Ecto neural progenitor cell (in vitro differentiated cells): ENCODE measurements around the gene HEATR9.

Experiments
- DNase-seq: peaks from one replicate; pipeline ENCODE4 v3.0.0-alpha.2; 2018; ENCODE audit warnings: low spot score

The HEATR9 gene

DNA sequence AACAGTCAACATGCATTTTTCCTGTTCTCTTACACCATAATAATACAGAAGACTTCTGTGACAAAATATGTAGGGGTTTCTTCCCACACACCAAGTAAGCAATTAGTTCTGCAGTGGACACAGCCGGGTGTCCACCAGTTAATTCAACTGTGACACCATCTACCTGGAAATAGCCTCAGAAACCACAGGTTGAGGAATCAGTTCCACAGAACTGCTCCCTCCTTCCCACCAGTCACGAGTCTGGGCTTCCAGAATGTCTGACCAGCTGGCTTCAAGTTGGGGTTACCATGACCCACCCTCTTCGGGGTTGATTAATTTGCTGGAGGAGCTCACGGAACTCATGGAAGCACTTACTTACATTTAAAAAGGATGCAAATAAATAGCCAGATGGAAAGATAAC, 25.1 kb upstream of the HEATR9 start:
- DNase-seq: no peak

DNA sequence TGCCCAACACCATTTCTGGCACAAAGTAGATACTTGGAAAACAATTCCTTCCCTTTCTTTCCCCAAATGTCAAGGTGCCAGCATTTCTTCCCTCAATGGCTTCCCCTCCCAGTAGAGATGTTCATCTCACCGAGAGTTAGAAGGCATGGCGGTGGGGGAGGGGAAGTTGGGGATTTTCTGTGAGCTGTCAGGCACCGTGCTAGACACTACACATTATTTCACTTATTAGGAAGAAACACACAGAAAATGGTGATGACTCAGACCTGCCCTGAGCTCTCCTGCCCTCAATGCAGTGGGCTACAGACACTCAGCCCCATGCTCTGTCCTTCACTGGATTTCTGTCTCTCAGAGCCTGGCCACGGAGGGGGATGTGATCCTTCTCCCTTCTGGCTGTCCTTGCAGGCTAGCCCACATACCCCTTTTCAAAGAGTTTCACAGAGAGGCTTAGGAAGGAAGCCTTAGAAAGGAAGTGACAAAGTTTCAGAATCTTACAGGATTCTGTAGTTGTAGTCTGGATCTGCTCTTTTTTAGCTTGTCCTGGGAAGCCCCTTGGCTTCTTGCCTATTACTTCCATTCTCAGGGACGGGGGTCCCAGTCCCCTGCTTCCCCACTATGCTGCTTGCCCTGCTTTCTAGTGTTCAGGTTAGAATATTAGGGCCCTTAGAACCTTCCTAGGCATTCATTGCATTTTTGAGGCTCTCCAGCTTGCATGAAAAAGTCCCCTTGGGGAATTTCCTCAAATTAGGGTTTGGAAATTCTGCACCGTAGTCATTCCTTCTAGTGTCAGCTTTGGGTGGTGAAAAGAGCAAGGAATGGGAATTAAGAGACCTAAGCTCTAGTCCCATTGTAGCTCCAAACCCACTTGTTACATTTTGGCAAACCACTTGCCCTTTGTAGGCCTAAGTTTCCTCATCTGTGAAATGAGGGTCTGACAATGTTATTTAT, 23.7 kb upstream of the HEATR9 start:
- no peak for DNase-seq

DNA sequence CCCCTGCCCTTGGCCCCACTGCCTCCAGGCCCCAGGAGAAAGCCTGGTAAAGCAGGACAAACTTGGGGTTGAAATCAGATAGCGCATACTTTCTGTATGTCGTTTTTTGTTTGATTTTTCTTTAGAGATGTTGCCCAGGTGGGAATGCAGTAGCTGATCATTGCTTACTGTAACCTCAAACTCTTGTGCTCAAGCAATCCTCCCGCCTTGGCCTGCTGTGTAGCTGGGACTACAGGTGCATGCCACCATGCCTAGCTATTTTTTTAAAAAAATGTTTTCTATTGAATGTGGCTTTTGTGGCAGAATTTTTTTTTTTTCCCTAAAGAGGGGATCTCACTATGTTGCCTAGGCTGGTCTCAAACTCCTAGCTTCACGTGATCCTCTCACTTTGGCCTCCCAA, 22.6 kb upstream of the HEATR9 start:
- DNase-seq: no peak

DNA sequence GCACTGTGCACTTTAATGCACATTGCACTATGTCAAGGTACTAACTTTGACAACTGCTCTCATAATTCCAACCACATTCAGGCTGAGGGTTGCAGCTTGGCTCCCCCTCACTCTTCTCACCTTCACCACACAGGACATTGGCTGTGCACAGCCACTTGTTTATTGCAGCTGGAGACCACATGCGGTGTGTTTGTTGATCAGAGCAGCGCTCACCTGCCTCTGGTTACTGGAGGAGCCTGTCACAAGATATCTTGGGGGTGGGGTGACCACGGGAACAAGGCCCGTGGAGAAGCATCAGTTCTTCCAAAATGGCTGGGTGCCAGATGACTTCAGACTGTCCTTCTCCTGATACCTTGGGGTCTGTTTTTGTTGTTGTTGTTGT, 22.1 kb upstream of the HEATR9 start:
- no peak for DNase-seq

DNA sequence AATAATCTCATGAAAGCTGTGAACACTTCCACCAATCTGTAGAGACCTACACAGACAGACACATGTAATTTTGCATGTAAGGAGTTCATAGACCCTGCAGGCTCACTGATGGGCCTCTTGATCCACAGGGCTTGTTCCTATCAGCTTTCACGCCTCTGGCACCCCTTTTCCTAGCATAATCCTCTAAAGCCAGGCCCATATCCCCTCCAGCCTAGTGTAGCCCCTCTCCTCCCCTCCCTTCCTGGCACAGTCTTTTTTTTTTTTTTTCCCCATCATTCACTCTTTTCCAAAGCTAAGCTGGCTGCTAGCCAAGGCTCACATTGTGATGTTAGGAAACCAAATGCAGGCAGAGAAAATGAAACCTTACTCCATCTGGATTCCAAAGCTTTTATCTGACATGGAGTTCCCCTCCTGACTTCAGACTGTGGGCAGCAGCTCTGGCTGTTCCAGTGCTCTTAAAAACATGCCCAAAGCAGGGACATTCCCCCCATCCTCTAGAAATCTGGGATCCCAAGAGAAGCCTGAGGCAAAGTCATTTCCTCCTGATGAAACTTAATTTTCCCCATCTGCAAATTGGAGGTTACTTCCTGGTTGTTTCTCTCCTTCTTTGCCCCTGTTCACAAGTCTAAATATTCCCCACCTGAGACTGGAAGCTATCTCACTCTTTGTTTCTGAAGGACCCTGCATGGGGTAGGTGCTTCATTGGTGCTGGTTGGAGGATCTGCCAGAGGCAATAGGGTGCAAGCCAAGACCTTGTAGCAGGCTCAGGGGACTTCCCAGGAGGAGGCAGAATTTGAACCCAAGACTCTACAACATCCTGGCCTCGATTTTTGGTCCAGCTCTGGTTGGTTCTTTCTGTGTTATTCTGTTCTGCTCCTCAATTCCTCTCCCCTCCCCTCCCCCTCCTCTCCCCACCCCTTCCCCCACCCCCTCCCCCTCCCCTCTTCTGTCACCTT, 21.4 kb upstream of the HEATR9 start:
- DNase-seq: no peak

DNA sequence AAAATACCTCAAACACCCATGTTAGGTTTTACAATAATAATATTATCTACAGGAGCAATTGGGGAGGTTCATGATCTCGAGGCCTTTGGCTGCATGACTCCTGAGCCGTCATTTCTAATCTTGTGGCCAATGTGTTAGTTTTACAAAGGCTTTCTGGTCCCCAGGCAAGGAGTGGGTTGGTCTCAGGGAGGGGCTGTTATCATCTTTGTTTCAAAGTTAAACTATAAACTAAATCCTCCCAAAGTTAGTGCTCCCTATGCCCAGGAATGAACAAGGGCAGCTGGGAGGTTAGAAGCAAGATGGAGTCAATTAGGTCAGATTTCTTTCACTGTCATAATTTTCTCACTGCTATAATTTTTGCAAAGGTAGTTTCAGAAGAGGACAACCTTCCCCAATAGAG, 20.6 kb upstream of the HEATR9 start:
- DNase-seq: no peak

DNA sequence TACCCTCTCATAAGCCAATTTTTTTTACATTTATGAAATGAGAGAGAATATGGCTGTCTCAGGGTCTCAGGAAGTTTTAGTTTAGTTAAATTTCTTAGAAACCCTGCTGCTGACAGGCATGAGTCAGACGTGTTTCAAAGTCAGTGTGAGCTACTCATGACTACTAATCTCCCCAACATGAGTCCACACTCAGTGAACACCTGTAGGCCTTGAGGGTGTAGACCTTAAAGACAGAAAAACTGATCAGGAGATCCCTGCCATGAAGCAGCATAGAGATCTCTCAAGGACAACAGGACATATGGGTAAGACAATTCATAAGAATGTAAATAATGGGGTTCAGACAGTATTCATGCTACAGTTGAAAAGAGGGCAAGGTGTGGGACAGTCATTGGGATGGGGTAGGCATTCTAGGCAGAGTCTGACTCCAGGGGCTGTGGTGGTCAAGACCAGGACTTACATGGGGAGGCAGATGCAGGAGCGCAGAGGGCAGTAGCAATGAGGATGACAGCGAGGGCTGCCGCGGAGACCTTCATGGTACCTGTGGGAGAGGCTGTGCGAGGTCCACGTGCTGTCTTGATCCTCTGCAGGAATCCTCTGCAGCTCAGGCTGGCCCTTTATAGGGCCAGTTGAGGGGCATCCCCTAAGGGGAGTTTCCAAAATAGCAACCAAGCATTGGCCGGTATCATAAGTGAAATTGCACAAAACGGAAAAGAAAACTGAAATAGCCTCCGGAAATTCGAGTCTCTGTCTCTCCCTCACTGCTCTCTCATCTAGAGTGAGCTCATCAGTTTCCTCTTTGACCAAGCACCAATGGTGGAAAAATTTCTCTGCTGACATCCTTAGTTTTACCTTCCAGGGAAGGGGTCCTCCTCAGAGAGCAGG, 11.3 kb upstream of the HEATR9 start, which contains the start of gene CCL5:
Gene CCL5 (minus strand): TSS at position 588 of the 882 bp plus-strand sequence.
- DNase-seq: no peak

DNA sequence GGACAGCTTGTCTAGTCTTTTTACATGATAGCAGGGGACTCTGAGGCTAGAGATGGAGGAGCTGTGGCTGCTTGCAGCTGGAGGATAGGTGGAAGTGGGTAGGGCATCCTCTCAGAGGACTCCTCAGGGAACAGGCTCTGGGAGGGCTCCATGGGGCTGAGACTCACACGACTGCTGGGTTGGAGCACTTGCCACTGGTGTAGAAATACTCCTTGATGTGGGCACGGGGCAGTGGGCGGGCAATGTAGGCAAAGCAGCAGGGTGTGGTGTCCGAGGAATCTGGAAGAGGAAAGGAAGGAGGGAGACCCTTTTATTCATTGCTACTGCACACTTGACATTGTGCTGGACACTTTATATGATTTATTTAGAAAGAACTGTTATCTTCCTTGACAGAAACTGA, 9.7 kb upstream of the HEATR9 start:
- DNase-seq: no peak

DNA sequence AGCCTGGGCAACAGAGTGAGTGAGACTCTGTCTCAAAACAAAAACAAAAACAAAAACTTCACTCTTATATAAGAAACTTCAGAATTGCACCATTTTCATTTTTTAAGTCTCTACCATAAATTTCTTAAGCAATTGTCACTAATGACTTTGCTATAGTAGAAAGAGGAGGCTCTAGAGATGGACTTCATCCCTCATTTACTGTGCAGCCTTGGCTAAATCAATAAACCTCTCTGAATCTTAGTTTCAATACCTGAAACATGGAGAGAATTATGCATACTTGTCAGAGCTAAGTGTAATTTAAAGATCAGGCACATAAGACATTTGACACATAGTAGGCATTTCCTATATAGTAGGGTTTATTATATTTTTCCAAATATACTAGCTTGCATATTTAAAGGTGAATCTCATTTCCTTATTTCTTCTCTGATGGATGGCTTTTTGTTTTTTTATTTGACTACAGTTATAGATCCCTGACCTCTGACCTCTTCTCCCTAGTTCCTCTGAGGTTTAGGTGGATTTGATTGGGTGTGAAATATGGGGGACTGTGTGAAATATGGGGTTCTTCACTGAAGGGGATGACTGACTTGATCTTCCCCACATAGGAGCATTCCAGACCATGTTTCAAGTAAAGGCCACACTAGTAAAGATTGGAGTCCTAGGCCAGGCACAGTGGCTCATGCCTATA, 8.8 kb upstream of the HEATR9 start:
- no peak for DNase-seq

DNA sequence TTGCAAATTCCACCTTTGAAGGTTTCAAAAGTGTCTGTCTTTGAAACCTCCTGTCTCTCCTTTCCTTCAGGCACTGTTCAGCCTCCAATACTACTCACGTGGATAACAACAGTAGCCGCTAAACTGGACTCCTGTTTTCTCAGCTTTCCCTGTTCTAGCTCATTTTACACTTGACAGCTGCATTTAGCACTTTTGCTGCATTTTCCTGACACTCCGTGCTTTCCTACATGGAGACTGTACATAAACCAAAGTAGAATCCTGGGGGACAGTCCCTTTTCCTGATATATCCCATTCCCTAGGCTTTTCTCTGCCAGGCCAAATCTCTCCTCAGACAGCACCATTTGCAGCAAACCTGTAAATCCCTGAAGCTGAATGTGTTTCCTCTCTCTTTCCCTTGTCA, 7.8 kb upstream of the HEATR9 start:
- no peak for DNase-seq

DNA sequence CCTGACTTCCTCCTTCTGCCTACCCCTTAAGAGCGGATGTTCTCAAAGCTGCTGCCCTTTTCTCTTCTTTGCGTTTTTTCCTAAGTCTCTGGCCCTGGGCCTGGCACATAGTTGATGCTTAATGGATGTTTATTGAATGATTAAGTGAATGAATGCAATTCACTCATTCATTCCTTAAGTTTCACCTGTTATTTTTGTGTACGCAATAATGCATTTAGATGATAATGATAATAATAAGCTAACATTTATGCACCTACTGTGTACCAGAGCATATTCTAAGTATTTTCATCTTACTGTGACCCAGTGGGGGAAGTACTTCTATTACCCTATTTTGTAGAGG, 7.1 kb upstream of the HEATR9 start:
- no peak for DNase-seq

DNA sequence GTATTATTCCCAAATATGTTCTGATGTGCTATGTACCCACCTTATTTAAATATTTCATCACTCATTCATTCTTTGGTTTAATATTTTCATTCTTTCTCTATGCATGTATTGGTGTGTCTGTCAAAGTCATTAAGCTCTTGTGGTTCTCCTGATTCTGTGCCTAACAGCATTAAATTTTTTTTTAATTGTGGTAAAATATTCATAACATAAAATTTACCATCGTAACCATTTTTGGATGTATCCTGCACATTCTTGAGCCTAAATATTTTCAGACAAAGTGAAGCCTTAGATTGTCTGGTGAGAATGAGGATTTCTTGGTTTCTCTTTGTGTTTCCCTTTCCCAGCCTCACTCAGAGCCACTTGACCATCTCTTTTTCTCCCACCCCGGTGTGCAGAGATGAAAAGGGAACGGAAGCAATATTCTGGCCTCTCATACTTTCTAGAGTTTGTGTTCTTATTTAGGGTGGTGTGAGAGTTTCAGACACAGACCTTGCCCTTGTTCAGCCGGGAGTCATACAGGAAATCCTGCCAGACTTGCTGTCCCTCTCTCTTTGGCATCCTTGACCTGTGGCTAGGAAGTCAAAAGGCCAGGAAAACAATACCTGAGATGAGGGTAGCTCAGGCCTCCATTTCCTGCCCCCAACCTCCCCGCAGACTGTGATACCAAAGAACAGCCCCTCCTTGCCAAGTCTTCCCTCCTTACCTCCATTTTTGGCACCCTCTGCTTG, 6.5 kb upstream of the HEATR9 start:
- DNase-seq: no peak

DNA sequence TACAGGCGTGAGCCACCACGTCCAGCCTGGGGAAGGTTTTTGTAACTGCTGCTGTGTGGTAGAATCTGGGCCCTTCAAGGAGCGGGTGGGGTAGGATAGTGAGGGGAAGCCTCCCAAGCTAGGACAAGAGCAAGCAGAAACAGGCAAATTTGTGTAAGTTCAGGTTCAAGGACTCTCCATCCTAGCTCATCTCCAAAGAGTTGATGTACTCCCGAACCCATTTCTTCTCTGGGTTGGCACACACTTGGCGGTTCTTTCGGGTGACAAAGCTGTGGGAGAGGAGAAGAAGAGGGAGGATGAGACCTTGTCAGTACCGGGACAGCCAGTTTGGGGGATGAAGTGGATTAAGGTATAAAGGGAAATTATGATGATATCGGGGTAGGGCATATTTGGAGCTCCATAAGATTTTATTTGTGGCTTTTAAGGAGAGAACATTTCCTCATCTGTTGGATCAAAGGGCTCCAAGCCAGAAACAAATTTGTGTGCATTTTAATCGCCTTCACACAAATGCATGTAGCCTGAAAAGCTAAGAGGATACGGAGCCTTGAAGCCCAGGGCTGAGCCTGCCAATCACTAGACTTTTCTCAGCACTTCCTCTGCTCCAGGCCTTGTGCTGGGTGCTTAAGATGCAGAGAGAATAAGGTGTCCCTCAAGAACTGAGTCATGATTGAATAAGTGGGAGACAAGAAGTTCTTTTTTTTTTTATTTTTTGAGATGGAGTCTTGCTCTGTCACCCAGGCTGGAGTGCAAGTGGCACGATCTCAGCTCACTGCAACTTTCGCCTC, 3.7 kb upstream of the HEATR9 start:
- DNase-seq: no peak

DNA sequence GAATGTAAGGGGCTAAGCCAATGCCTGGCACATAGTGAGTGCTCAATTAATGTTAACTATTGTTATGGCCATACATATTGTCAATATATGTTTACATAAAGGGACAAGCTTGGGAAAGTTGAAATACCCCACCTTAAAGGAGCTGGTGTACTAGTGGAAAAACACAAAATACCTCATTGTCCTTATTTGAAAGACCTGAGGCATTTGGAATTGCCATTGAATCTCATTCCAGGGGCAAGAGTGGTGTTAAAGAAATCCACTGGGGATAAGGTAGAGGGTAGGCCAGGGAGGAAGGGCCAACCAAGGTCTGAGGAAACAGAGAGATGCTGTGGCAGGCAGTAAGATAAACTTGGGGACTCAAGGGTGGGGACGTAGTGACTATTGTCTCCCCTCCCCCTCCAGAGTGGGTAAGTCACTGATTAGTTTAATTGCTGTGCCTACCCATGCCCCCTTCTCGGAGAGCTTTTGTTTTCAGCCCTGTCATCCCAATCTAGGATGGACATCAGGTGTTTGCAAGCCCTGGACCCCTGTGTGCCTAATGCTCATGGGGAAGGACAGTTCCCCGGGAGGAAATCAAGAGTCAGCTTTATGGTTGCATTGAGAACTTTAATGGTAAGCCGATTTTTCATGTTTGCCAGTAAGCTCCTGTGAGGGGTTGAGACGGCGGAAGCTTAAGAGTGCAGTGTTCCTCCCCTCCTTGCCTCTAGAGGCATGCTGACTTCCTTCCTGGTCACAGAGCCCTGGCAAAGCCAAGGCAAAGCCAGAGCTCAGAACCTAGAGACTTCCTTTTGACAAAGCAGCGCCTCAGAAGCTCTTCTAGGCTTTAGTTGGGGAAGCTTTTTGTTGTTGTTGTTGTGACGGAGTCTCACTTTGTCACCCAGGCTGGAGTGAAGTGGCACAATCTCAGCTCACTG, 2.5 kb upstream of the HEATR9 start:
- DNase-seq: no peak

DNA sequence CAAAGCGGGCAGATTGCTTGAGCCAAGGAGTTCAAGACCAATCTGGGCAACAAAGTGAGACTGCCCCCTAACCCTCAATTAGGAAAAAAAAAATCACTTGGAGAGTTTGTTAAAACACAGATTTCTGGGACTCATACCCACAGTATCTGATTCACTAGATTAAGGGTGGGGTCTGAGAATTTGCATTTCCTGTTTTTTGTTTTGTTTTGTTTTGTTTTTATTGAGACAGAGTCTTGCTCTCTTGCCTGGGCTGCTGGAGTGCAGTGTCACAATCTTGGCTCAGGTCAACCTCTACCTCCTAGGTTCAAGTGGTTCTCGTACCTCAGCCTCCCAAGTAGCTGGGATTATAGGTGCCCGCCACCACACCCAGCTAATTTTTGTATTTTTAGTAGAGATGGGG, 1.1 kb downstream of the HEATR9 start:
- DNase-seq: no peak

DNA sequence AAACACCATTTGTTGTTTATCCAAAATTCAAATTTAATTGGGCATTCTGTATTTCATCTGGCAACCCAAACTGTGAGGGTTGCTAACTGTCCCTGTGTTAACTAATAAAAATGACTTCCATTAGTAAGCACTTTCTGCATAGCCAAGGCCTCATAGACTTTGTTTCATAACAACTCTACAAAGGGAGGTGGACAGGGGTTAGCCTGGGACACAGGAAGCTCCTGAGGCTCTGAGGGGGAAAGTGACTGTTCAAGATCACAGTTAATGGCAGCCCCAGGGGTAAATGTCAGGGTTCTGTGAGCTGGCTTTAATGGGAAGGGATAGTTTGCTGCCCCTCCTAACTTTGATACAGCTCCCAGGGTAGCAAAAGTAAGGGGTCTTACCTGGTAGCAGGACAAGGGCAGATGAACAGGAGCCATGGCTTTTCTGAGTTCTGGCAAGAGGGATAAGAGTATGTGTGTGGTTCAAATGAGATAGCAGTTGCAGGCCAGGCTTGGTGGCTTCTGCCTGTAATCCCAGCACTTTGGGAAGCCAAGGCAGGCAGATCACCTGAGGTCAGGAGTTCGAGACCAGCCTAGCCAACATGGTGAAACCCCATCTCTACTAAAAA, 2.2 kb downstream of the HEATR9 start:
- DNase-seq: no peak

DNA sequence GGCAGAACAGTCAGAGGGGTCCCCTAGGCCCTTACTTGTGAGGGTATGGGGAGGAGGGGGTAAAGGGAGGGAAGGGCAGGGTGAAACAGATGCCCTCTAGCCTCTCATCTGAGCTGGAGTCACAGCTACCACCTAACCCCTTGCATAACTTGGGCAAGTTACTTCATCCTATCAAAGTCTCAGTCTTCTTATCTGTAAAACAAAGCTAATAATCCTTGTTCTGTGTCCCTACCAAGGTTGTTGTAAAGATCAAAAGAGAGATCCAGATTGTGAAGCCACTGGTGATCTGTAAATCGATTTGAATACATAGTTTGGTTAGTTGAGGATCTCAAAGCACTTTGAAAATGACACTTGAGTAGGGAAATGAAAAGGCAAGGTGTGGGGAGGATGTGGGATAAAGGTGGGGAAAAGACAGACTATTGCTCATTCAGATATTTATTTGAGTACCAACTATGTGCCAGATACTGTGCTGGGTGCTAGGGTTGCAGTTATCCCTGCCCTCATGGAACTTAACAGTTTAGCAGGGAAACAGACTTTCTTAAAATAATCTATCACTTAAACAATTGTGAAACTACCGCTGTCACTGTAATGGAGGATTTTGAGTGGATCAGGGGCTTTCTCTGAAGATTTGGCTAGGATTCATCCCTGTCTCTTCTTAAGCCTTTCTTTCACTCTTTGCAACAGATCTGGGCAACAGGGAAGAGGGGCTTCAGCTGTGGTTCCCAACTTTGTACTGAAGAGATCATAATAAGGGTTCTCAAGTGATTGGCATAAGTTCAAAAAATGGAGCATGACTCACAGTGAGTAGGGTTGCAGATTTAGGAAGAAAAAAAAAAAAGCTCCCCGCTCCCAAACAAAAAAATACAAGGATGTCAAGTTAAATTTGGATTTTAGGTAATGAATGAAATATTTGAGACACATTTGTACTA, 3.0 kb downstream of the HEATR9 start:
- no peak for DNase-seq
